Gastroesophageal sphincter (tissue), 3 donors: ENCODE results near the gene CCNK.

ENCODE experiments used
- CTCF ChIP-seq, 4 experiments: fragments of 200-600 bp in 2 of 4; fragments of 450-650 bp in 2 of 4; sonication (generic) in 1 of 4; IDR thresholded peaks; one replicate each; pipeline ENCODE4 v1.5.1; 2017 to 2019; ENCODE audit warnings: antibody characterized with exemption in 4 of 4, mild to moderate bottlenecking in 2 of 4, moderate library complexity in 2 of 4
- POLR2A ChIP-seq, 2 donors: fragments of 450-650 bp; IDR thresholded peaks; one replicate each; pipeline ENCODE4 v1.6.1; 2017; ENCODE audit warnings: antibody characterized with exemption in 2 of 2, mild to moderate bottlenecking in 2 of 2, moderate library complexity in 1 of 2

- TF ChIP-seq CTCF (IDR thresholded peaks at IDR 0.05) (no peak), POLR2A (IDR thresholded peaks at IDR 0.05) (no peak)
Observed at GRCh38 chr14:99447739-99448138, 33.5 kb upstream of the CCNK start.
